Stimulated activated naive CD8-positive, alpha-beta T cell treated with anti-CD3 and anti-CD28 coated beads, Interleukin-15, Interleukin-2, amounts not matched to agents 100 U/mL and 50 U/mL, for 24 hours (primary cell): ENCODE data around the gene SARM1.

Experiments used
- ATAC-seq: fragments of 150-1000 bp; cut with Tn5 transposase; one replicate; pipeline ENCODE4 v1.10.0; 2021
- DNase-seq: peaks from one replicate; pipeline ENCODE4 v3.0.0; 2021

The SARM1 gene

DNA sequence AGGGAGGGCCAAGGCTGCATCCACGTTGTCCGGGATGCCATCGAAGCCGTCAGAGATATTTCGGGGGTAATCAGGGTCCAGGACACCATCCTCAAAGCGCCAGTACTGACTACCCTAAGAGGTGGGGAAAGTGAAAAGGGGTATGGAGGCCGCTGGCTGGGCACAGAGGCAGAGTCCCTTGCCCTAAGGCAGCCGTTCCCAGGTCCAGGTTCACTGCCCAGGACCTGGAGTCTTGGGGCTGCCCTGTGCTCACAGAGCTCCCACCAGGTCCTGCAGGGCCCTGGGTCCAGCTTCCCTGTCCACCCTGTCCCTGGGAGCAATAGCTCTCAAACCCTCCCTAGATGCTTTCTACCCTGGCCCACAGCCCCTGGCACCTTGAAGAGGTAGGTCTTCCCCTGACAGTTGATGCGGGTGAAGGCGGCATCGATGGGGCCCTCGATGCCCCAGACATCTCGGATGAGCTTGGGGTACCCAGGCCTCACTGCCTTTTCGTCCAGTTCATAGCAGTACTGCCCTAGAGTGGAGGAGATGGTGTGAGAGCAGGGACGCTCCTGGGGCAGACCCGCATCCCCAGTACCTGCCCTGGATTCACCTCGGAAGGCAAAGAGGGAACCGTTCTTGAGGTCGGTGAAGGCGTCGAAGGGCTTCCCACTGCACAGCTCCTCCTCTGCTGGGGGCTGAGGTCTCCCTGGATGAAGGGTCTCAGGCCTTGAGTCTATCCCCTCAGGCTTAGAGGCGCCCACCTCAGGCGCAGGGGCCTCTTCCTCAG, 2.4 kb upstream of the SARM1 start:
- no peak for ATAC-seq

DNA sequence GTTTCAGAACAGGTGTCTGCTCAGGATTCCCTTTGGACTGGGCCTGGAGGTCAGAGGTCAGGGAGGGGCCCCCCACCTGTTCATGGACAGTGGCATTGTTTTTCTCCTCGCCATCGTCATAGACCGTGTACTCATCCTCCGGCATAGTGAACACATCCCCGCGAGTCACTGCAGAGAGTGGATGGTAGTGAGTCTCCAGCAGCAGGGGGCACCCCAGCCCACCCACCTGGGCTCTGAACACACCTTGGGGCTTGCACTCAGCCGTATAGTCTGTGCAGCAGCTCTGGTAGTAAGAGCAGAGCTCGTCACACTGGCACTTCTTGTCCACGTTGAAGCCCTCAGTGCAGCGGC, 1.8 kb upstream of the SARM1 start:
- DNase-seq (no peak), ATAC-seq (no peak)

More for the DNA sequence above, 2.4 kb upstream of the SARM1 start:
- DNase-seq, result no peak

DNA sequence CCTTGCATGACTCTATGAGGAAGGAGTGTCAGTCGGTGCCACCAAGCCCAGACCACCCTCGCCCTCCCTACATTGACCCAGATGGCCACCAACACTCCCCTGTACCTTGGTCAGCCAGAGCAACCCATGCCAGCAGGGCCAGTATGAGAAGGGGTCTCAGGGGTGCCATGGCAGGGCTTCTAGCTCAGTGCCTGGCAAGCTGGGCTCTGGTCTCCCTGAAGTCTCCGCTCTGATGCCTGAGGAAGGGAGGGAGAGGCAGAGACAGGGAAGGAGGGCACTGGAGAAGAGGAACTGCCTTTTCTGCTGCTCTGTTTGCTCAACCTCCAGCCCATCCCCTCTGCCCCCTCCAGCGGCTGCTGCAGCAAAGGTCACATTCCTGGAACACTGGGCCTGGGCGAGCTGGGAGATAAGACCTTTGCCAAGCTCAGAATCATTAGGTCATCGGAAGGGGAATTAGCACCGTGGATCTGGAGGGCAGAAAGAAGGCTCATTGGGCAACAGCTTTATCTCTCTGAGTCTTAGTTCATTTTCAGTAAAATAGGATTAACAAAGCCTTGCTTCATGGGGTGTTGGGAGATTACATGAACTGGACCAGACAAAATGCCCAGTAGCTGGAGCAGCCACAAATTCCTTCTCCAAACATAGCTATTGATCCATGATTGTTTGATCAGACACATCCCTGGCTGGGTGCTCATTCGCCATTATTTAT, 1.3 kb upstream of the SARM1 start, which contains the start of gene VTN:
VTN (minus strand) TSS at position 273 of the 709 bp plus-strand sequence; CDS start at position 169, 104 bp downstream.
- no peak for ATAC-seq
- no peak for DNase-seq

DNA sequence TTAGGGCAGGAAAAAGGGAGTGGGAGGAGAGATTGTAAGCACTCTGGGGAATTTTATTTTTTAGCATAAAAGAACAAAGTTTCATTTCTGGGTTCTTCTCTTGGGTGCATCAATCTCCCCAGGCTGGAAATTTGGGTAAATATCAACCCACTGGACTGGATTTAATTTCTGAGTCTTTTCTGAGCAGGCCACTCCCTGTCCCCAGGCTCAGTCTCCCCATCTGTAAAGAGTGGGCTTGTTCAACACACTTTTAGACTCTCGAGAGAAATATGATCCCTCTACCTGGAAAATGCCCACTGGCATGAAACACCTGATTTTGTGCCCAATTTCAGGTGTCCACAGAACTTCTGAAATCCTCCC, 770 bp upstream of the SARM1 start:
- ATAC-seq (no peak), DNase-seq (no peak)

DNA sequence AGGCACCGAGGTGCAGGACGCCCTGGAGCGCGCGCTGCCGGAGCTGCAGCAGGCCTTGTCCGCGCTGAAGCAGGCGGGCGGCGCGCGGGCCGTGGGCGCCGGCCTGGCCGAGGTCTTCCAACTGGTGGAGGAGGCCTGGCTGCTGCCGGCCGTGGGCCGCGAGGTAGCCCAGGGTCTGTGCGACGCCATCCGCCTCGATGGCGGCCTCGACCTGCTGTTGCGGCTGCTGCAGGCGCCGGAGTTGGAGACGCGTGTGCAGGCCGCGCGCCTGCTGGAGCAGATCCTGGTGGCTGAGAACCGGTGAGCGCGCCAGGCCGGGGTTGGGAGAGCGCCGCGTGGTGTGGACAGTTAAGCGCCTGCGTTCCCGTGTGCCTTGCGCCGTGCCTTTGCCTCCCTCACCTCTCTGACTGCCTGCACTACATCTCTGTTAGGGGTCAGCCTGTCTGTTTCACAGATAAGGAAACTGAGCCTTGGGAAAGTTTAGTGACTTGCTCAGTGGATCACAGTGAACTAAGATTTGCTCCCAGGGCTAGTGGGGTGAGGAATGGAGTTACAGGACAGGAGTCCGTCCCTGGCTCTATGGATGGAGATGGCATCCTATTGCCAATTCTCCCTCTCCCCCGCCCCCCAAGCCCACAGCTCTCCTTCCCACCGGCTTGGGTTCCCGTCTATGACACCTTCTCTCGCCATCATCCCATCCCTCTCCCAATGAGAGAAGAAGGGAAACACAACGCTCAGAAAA, 880 bp downstream of the SARM1 start:
- peak; percentile 41 for DNase-seq
- ATAC-seq, result no peak

DNA sequence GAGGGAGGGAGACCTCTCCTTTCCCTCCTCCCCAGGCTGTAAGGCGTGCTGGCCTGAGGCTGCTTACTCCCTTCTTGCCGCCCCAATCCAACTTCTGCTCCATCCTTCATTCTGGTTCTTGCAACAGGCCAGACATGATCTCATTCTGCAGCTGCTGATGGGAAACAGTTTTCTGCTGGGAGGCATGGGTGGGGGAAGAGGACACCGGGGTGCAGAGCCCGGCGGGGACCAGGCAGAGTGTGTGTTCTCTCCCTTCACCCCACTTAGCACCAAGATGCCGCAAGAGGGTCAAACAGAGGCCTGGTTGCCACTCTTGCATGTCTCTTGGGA, 1.4 kb downstream of the SARM1 start:
- DNase-seq, result no peak
- ATAC-seq, result no peak

DNA sequence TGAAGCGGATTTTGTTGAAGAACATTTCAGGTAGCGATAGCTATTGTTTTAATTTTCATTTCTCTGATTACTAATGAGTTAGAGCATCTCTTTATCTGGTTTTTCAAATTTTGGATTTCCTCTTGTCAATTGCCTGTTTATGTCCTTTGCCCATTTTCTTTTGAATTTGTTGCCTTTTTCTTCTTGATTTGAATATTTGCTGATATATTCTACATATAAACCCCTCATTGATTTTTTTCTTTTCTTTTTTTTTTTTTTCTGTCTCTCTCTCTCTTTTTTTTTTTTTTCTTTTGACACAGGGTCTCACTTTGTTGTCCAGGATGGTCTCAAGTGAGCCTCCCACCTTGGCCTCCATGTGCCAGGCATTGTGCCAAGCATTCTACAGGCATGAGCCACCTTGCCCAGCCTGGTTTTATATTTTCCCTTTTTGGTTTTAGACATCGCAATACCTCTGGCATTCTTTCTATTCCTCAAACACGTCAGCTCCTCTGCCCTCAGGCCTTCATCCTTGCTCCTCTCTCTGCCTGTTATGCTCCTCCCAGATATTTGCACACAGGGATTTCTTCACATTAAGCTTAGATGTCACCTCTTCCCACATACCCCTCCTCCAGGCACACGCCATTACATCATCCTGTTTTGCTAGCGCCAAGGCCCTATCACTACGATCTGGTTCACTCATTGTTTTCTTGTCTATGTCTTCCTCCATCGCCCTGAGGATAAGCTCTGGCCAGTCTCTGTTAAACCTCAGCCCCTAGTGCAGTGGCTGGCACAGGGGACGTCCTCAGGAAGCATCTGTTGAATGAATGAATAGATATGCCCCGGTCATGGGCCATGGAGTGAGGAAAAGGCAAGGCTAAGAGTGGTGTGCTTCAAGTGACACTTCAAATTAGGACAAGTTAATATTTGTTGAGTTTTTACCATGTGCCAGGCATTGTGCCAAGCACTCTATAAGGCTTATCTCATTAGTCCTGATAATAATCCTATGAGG, 8.6 kb downstream of the SARM1 start:
- ATAC-seq (no peak), DNase-seq (no peak)

DNA sequence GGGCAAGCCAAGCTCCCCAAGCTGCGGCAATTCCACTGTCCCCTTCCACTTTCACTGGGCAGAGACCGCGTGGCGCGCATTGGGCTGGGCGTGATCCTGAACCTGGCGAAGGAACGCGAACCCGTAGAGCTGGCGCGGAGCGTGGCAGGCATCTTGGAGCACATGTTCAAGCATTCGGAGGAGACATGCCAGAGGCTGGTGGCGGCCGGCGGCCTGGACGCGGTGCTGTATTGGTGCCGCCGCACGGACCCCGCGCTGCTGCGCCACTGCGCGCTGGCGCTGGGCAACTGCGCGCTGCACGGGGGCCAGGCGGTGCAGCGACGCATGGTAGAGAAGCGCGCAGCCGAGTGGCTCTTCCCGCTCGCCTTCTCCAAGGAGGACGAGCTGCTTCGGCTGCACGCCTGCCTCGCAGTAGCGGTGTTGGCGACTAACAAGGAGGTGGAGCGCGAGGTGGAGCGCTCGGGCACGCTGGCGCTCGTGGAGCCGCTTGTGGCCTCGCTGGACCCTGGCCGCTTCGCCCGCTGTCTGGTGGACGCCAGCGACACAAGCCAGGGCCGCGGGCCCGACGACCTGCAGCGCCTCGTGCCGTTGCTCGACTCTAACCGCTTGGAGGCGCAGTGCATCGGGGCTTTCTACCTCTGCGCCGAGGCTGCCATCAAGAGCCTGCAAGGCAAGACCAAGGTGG, 9.8 kb downstream of the SARM1 start:
- peak; percentile 40 for DNase-seq

DNA sequence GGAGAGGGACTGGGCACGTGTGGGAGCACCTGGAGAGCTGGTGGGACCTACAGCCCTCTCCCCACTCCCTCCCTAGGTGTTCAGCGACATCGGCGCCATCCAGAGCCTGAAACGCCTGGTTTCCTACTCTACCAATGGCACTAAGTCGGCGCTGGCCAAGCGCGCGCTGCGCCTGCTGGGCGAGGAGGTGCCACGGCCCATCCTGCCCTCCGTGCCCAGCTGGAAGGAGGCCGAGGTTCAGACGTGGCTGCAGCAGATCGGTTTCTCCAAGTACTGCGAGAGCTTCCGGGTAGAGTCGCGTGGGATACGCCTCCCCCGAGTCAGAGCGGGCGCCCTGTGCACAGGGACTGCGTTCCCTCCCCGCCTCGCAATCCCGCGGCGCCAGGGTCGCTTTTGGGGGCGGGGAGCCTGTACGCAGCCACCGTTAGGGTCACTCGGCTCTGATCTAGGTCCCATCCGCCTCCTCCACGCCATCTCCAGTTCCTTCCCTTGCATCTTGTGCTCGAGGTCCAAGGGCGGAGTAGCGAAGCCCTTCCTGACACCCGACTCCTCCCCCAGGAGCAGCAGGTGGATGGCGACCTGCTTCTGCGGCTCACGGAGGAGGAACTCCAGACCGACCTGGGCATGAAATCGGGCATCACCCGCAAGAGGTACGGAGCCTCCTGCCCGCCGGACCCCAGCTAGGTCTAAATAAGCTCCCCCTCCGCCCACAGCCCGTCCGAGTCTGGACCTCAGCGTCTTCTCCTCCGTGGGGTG, 13.0 kb downstream of the SARM1 start:
- ATAC-seq (peak; percentile 87), DNase-seq (peak; percentile 70)

More for the DNA sequence above, 9.8 kb downstream of the SARM1 start:
- no peak for ATAC-seq

DNA sequence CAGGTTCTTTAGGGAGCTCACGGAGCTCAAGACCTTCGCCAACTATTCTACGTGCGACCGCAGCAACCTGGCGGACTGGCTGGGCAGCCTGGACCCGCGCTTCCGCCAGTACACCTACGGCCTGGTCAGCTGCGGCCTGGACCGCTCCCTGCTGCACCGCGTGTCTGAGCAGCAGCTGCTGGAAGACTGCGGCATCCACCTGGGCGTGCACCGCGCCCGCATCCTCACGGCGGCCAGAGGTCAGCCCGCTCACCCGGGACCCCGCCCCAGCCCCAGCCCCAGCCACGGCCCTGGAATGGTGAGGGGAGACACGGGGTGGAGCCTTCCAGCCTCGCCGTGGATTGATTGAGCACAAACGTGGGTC, 13.5 kb downstream of the SARM1 start:
- ATAC-seq (no peak), DNase-seq (peak; percentile 17)

DNA sequence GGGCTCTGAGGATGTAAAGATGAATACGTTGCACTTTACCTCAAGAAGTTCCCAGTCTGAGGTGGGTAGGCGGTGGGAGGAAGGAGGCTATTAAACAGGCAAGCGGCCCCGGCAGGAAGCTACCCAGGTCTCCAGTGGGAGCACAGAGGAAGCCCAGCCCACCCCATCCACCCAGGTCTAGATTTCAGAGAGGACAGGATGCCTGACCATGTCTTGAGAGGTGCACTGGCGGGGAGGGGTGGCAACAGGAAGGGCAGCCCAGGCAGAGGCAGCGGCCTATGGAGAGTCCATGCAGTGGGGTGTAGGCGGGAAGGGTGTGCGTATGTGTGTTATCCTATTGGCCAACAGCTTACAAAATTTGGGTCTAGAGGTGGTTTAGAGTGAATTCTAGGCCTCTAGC, 13.9 kb downstream of the SARM1 start:
- peak; percentile 22 for ATAC-seq

DNA sequence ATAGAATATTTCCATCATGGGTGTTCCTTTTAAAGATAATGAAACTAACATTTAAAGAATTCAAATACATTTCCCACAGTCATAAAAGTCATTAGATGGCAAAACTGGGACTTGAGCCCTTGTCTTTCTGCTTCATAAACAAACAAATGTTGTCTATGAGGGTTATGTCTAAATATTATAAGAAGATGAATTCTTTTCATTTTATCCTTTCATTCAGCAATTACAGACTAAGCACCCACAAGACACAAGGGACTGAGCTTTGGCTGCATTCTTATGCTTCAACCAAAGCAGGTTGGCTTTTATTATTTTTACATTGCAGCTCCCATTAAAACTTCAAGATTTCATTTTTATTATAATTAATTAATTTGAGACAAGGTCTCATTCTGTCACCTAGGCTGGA, 14.9 kb downstream of the SARM1 start:
- ATAC-seq (no peak), DNase-seq (no peak)

More for the DNA sequence above, 13.9 kb downstream of the SARM1 start:
- DNase-seq, result peak; percentile 22

DNA sequence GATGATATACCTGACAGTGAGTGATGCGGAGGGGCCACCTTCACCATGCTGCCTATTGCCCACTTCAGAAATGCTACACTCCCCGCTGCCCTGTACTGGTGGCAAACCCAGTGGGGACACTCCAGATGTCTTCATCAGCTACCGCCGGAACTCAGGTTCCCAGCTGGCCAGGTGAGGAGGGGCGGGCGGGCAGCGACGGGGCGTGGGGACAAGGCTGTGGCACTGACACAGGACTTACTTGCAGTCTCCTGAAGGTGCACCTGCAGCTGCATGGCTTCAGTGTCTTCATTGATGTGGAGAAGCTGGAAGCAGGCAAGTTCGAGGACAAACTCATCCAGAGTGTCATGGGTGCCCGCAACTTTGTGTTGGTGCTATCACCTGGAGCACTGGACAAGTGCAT, 16.6 kb downstream of the SARM1 start:
- no peak for DNase-seq
- ATAC-seq, result no peak

DNA sequence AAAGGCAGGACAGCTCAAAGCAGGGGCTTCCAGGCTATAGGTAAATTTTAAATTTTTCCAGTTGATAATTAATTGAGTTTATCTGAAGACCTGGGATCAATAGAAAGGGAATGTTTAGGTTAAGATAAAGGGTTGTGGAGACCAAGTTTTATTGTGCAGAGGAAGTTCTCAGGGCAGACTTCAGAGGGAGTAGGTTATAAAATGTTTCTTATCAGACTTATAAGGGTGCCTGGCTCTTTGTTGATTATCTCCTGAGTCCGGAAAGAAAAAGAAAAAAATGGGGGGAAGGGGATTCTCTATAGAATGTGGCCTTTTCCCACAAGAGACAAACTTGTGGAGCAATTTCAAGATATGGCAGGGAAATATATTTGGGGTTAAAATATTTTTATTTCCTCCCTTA, 18.6 kb downstream of the SARM1 start:
- ATAC-seq (no peak), DNase-seq (no peak)

DNA sequence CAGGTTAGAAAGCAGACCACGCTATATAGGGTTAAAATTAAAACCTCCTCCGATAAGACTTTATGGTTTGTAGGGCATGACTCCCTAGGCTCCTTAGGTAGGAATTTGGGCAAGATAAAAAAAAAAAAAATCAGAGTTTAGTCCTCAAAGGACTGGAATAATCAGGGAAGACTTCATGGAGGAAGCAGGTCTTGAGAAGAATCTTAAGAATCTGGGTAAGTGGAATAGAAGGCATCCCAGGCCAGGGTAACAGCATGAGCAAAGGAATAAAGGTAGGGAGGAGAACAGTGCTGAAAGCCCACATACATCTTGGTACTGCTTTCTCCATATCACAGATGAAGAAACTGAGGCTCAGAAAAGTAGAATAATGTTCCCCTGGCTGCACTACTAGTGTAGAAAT, 19.1 kb downstream of the SARM1 start:
- ATAC-seq, result no peak
- DNase-seq, result no peak

DNA sequence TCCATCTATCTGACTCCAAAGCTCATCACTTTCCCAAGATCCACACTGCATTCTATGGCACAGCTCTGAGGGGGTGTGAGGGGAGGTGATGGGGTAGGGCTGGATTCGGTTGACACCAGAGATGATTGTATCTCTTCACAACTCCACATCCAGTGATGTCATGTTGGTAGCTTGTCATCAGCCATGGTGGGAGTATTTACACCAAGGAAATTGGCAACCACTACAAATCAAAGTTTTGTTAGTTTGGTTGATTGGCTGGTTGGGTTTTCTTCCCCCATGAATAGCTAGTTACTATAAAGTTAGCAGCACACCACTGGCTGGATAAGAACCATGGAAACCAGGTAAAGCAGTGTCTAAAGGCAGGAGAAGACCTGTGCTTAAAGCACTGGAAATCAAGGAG, 19.5 kb downstream of the SARM1 start:
- DNase-seq (no peak), ATAC-seq (no peak)

DNA sequence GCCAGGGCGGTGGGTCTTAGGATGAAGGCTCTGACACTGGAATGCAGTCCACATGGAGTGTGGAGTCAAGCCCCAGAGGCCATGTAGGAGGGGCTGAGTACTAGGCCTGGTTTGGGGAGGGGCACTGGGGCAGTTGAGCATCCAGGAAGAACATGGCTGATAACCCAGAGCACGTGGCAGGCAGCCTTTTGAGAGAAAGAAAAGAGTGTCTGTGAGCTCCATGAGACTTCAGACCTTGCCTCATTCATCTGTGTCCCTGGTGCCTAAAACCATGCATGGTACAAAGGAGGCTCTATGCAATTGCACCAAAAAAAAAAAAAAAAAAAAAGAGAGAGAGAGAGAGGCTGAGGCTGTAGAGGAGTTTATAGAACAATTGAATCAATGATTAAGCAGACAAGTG, 19.9 kb downstream of the SARM1 start:
- DNase-seq, result no peak
- no peak for ATAC-seq

DNA sequence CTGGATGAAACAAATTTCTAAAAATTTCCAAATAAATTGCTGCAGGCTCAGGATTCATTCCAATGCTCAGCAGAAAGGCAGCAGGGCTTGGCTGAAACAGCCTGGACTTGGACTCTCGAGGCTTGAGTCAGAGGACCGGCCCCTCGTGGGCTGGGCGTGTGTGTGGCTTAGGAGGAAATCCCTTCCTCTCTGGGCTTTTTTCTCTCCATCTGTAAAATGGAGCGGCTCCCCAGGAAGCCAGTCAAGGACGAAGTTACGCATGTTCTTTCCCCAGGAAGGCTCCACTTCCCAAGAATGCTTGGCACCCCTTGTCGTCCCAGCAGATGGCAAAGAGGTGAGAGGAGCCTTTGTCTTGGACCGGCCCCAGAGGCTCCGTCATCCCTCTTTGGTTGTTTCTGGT, 21.0 kb downstream of the SARM1 start:
- no peak for ATAC-seq
- no peak for DNase-seq

DNA sequence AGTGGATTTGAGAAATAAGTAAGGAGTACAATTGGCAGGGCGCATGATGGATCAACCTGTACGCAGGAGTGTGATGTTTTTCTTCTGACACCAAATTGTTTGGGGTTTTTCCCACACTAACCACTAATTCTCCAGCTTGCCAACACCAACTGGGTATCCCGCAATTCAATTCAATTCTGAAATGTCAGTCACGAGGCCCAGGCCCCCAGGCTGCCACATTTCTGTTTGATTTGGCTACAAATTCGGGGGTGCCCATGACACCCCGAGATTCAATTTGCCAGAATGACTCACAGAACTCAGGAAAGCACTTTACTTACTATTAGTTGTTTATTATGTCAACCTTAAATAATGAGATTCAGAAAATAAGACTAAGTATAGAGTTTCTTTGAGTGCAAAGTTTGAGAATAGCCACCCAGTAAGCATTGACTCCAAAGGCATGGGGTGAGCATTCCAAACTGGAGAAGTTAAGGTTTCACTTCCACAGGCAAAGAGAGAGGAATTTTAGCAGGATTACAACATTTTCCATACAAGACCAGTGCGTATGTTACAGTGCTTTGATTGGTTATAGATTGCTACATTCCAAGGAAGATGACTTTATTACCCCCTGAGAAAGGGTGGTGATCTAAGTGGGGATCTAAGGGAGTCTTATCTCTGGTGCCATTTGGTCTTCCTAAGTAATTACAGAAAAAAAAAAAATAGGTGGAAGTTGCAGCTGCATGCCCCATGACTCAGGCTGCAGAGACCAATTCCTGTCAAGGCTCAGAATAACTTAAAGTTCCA, 23.0 kb downstream of the SARM1 start:
- ATAC-seq (no peak), DNase-seq (no peak)

DNA sequence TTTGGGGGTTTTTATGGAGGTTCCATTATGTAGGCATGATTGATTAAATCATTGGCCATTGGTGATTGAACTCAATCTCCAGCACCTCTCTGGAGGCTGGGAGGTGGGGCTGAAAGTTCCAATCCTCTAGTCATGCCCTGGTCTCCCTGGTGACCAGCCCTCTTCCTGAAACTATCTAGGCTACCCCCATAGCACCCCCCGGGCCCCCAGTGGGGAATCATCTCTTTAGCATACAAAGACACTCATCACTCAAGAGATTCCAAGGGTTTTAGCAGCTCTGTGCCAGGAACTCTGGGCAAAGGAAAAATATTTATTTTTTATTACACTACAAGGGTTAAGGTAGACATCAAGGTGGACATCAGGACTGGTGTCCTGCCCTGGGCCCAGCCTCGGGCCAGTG, 23.9 kb downstream of the SARM1 start:
- no peak for DNase-seq
- no peak for ATAC-seq
